LNCAP (cell line): ENCODE results near the gene CELA2B.

ENCODE experiments used
- CTCF ChIP-seq: fragments of 450-650 bp; IDR thresholded peaks from 2 replicates; pipeline ENCODE4 v1.5.1; 2017; ENCODE audit warnings: mild to moderate bottlenecking

CELA2B gene

GRCh38 chr1:15472587-15472986 is 3.3 kb upstream of the CELA2B start:
- no peak for TF ChIP-seq CTCF

- no peak for TF ChIP-seq CTCF
Observed at GRCh38 chr1:15476927-15477326, 1.0 kb downstream of the CELA2B start.

GRCh38 chr1:15477646-15478212 is 1.8 kb downstream of the CELA2B start:
- TF ChIP-seq CTCF = no peak

GRCh38 chr1:15479654-15480347 is 3.9 kb downstream of the CELA2B start:
- TF ChIP-seq CTCF = no peak

- no peak for TF ChIP-seq CTCF
Observed at GRCh38 chr1:15483971-15484370, 8.1 kb downstream of the CELA2B start.

- TF ChIP-seq CTCF = no peak
Observed at GRCh38 chr1:15485636-15486035, 9.7 kb downstream of the CELA2B start.

GRCh38 chr1:15488371-15488770 is 12.5 kb downstream of the CELA2B start:
- no peak for TF ChIP-seq CTCF
